Endothelial cell (in vitro differentiated cells): Measurements from ENCODE around the gene SYNGR3. TPM values are rescaled to one million over a fixed set of nuclear protein-coding genes. Genes with fewer than 3 reads are reported as not detected.

Experiments
- DNase-seq: peaks from one replicate; pipeline ENCODE4 v3.0.0; 2021; ENCODE audit warnings: low spot score
- H3K27ac Mint-ChIP-seq: one replicate; pipeline ENCODE4 v1.8.0; 2021; ENCODE audit warnings: mixed read lengths, inconsistent platforms; ENCODE audit not compliant: unreplicated experiment
- H3K27me3 Mint-ChIP-seq: one replicate; pipeline ENCODE4 v1.8.0; 2021; ENCODE audit warnings: mild to moderate bottlenecking, moderate library complexity, mixed read lengths, inconsistent platforms; ENCODE audit not compliant: unreplicated experiment
- H3K36me3 Mint-ChIP-seq: one replicate; pipeline ENCODE4 v1.8.0; 2021; ENCODE audit warnings: mild to moderate bottlenecking, low read depth, mixed read lengths, inconsistent platforms; ENCODE audit not compliant: unreplicated experiment
- H3K4me1 Mint-ChIP-seq: one replicate; pipeline ENCODE4 v1.8.0; 2021; ENCODE audit warnings: mild to moderate bottlenecking, mixed read lengths, inconsistent platforms; ENCODE audit not compliant: unreplicated experiment
- H3K4me3 Mint-ChIP-seq: one replicate; pipeline ENCODE4 v1.8.0; 2021; ENCODE audit warnings: mild to moderate bottlenecking, mixed read lengths, inconsistent platforms; ENCODE audit not compliant: unreplicated experiment
- H3K9me3 Mint-ChIP-seq: one replicate; pipeline ENCODE4 v1.8.0; 2021; ENCODE audit warnings: mixed read lengths, inconsistent platforms; ENCODE audit not compliant: unreplicated experiment
- total RNA-seq: library from RNA; stranded (reverse); fragmentation: NEBNext Ultra II Directional; extraction: Animal tissue kit (Norgen Biotek cat#: 25700); gene quantifications from one replicate; pipeline ENCODE4 v1.2.1, GENCODE V29; 2021; ENCODE audit not compliant: unreplicated experiment
- TF ChIP-seq, protein P1 (sequence below): fragments of 200-600 bp; sonication (generic); IDR thresholded peaks from one replicate; pipeline ENCODE4 v1.5.0; 2021; ENCODE audit warnings: antibody characterized with exemption; ENCODE audit not compliant: unreplicated experiment

SYNGR3 gene
- total RNA-seq, 1 donor from 2014 or later = 0.82 TPM

DNA sequence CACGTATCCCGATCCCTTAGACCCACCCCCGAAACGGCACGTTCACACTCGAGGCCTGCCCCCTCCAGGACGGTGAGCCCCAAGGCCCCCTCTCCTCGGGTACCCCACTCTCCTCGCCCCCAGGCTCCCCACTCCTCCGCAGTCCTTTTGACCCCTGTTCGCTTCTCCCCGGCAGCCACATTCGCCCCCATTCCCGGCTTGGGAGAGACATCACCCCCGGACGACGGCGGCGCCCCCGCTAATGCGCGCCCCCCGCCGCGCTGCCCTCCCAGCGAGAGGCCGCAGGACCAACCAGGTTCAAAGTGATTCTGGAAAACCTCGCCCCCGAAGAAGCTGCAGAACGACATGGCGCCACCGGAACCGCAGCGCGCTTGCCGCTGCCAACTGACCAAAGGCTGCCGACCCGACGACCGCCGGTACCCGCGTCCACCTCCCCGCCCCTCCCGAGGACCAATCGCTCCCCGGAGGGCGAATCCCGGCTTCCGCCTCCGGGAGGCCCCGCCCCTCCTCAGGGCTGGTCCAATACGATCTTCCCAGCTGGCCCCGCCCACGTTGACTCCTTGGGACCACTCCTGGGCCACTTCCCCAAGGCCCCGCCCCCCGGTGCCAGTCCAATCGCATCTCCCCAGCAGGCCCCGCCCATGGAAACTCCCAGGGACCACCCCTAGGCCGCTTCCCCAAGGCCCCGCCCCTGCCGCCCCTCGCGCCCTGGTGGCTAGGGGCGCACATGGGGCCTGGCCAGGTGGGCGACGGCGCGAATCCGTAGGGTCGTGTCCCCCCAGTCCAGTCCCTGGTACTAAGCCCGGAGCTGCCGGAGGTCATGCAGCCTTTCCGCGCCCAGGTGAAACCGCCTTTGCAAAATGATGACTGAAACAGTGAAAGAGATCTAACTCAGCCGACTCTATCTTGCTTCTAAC is 46.7 kb upstream of the SYNGR3 start, which contains the start of gene MSRB1:
Gene MSRB1, minus strand, starts transcription at position 390 of the 917 bp plus-strand sequence. Its CDS starts 43 bp downstream, at position 347.
- H3K36me3 Mint-ChIP-seq = peaks cover 5% of the 10 kb centered on the region
- H3K4me3 Mint-ChIP-seq = peak within 1 kb of the TSS; percentile 87
- H3K27ac Mint-ChIP-seq = no peak within 1 kb of the TSS
- DNase-seq = peak; percentile 100
- H3K9me3 Mint-ChIP-seq = no peaks in the 10 kb centered on the region
- no peaks in the 10 kb centered on the region for H3K4me1 Mint-ChIP-seq
- peaks cover 9% of the 10 kb centered on the region for H3K27me3 Mint-ChIP-seq
- TF ChIP-seq, protein P1, sequence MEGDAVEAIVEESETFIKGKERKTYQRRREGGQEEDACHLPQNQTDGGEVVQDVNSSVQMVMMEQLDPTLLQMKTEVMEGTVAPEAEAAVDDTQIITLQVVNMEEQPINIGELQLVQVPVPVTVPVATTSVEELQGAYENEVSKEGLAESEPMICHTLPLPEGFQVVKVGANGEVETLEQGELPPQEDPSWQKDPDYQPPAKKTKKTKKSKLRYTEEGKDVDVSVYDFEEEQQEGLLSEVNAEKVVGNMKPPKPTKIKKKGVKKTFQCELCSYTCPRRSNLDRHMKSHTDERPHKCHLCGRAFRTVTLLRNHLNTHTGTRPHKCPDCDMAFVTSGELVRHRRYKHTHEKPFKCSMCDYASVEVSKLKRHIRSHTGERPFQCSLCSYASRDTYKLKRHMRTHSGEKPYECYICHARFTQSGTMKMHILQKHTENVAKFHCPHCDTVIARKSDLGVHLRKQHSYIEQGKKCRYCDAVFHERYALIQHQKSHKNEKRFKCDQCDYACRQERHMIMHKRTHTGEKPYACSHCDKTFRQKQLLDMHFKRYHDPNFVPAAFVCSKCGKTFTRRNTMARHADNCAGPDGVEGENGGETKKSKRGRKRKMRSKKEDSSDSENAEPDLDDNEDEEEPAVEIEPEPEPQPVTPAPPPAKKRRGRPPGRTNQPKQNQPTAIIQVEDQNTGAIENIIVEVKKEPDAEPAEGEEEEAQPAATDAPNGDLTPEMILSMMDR = no peak

DNA sequence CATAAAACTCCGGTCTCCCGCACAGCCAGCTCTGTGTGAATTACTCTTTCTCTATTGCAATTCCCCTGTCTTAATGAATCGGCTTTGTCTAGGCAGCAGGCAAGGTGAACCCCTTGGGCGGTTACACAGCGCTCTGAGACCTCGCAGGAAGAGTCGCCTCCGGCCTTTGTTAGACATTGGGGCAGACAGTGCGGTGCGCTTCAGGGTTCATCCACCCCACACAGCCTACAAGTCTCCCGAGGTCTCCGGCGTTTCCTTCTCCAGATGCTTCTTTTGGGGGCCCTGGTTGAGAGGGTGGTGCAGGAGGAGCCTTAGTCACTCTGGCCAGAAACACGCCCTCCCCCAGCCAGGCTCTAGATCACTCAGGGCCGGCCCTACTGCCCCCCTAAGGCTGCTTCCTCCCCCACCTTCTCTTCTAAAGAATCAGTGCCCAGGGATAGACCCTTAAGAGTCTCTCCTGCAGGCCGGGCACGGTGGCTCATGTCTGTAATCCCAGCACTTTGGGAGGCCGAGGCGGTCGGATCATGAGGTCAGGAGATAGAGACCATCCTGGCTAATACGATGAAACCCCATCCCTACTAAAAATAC is 45.1 kb upstream of the SYNGR3 start:
- Mint-ChIP-seq H3K9me3 (no peaks in the 10 kb centered on the region), H3K27ac (no peak overlapping the region), H3K27me3 (peaks cover 9% of the 10 kb centered on the region), H3K36me3 (peaks cover 5% of the 10 kb centered on the region), H3K4me3 (no peak overlapping the region), H3K4me1 (no peaks in the 10 kb centered on the region)
- no peak for DNase-seq
- TF ChIP-seq, protein P1 = no peak

DNA sequence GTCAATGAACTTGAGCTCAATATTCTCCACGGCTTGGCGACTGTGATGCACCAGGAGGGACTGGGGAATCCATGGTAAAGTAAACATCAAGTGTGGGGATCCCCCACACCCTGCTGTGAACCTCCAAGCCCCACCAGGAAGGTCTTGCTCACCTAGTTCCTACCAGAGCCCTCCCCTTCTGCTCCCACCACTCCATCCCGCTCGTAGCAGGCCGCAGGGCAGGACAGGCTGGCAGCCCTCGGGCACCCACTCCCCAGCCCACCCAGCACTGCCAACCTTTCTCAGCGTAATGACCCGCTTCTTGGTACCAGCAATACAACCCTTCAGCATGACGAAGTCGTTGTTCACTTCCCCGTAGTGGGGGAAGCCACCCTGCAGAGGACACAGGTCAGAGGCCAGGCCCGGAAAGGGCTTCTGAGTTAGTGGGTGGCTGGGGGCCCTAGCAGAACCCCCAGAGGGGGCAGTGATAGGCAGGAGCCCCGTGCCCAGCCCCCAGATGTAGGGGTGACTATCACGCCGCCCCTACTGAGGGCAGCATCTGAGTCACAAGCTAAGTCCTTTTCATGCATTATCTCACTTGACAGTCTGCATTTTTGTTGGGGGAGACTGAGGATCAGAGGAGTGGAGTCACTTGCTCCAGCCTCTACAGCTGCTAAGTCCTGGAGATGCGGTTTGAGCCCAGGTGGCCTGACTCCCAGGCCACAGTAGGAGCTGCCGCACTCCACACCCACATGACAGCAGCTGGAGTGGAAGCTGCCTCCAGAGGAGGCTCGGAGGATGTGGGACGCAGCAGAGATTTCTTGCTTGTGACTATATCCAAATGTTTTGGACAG is 44.0 kb upstream of the SYNGR3 start:
- Mint-ChIP-seq H3K9me3 (no peaks in the 10 kb centered on the region), H3K4me3 (no peak overlapping the region), H3K4me1 (no peaks in the 10 kb centered on the region), H3K27ac (no peak overlapping the region), H3K36me3 (peaks cover 5% of the 10 kb centered on the region), H3K27me3 (peaks cover 10% of the 10 kb centered on the region)
- TF ChIP-seq, protein P1 = no peak
- DNase-seq = no peak

DNA sequence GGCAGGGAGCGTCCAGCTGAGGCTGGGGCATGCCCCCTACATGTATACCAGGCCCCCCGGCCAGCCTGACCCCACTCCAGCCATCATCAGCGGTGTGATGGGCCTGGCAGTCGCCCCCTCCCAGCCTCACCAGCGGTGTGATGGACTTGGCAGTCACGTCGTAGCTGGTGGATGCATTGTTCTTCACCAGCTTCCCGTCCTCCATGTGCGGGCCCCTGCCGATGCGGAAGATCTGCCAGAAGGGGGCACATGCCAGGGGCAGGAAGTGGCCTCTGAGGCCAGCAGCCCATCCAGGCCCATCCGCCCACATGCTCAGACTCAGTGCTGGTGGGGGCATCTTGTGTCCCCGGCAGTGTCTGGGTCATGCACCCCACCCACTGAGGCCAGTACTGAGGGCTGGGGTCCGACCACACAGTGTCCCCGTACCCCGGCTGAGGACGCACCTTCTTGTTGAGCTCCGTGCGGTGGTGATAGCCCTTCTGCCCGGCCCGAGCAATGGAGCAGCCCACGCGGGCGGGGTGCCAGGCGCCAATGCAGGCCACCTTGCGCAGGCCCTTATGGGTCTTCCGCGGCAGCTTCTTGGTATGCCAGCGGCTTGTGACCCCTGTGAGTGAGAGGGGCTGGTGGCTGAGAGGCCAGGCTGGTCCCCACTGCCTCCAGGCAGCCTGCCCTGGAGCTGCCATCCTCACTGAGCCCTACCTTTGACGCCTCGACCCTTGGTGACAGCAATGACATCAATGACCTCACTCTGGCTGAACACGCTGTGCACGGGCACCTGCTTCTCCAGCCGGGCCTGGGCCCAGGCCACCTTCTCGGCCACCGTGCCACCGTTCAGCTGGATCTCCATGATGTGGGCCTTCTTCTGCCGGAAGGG is 43.0 kb upstream of the SYNGR3 start:
- TF ChIP-seq, protein P1 = no peak
- Mint-ChIP-seq H3K27ac (no peak overlapping the region), H3K9me3 (no peaks in the 10 kb centered on the region), H3K36me3 (no peaks in the 10 kb centered on the region), H3K4me3 (no peak overlapping the region), H3K27me3 (peaks cover 10% of the 10 kb centered on the region), H3K4me1 (no peaks in the 10 kb centered on the region)
- DNase-seq = no peak
